ENCODE data around the gene RNF13.

RNF13 gene

DNA sequence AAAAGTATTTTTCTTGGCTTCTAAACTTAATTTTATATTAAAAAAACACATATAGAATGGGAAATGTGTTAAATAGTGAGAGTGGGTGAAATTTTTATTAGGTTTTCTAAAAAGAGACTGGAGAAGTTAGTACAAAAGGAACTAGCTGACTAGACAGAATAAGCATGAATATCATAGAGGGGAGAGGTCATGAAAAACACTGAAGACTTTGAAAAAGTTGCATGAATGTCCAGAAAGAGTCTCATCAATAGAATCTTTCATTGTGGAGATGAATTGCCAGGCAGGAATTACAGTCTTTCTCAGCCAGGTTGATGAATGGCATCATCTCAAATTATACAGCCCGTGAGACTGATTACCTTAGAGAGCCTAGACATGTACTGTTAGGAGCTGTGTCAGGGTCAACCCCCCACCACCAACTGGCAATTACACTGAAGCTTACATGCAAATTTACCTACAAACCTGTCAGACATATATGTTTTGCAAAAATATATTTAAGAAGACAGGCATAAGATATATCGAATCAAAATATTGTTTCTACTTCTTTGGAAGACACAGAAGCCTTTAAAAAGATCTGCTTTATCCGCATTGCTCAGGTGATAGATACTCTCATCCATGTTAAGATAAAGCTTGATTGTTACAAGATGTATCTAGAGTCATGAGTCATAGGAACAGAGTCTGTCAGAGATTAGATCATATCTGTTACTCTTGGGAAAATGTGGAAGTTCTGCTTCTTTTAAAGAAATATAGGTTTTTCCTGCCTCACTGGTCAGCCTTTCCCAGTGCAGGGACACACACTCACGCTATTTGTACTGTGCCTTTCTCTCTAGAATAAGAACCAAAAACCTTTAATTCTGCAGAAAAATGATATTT, 192.5 kb downstream of the RNF13 start:
- DNase-seq, result peak; percentile 56

DNA sequence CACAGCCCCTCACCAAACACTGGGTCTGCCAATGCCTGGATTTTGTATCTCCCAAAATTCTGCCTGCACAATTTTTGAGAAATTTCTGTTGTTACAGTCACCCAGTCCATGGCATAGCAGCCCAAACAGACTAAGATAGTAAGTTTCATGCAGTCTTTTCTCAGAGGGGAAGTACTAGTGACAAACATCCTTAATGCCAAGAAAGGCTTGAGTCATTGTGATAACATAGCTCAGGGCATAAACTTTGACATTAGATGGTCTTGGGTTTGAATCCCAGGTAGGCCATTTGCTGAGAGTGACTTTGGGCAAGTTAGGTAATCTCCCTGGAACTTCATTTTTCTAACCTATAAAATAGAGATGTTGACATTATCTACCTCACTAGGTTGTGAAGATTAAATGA, 193.8 kb downstream of the RNF13 start:
- no peak for DNase-seq

Data from EL (cell line).